HG02885 (cell line): ENCODE data around the gene ZNF75A.
"Not testable (repeated sequence)": the region's sequence is repeated elsewhere in the genome, so short reads cannot be mapped to it uniquely, and the experiment has no call there.

ENCODE experiments used
- ATAC-seq: cut with Tn5 transposase; IDR thresholded peaks from one replicate; pipeline ENCODE4 v1.9.1; 2021; ENCODE audit warnings: mild to moderate bottlenecking; ENCODE audit not compliant: unreplicated experiment, poor library complexity

The ZNF75A gene

GRCh38 chr16:3305109-3306068 is at the start of gene ZNF75A, which contains the start of gene TIGD7:
Gene ZNF75A (plus strand): TSS chr16:3305497. CDS start chr16:3308429, 2,932 bp downstream.
Gene TIGD7 (minus strand): TSS chr16:3305430. CDS start chr16:3300614, 4,816 bp downstream.
- ATAC-seq = peak; percentile 90

DNA sequence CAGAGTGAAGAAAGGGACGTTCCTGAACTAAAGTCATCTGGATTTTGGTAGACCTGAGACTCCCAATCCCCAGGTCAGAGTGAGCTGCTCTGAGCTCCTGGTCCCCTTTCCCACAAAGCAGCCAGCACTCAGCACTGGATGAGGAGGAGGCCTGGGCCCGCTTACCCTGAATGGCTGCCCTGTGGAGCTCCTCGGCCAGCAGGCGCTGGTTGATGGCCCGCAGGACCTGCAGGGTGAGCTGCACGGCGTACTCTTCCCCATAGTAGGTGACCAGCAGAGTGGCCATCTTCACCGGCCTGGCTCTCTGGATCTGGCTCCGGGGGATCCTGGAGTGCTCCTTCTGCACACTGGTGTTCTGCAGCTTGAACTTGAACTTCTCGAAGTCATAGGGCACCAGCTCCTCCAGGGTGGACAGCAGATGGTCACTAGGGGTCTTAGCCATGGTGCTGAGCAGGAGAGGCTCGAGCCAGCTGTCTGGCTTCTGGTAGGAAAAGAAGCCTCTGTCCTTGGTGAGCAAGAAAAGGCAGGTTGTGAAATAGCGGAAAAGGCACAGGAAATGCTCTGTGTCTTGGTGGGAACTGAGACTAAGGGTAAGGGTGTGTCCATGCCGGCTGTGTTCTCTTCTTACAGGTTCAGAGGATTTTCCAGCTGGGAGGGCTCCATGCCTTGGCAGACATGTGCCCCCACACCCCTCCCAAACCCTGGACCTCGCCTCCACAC is 49.0 kb upstream of the ZNF75A start, which contains the start of gene MEFV:
MEFV (minus strand) TSS at position 488 of the 720 bp plus-strand sequence; CDS start at position 442, 46 bp downstream.
- no peak for ATAC-seq

DNA sequence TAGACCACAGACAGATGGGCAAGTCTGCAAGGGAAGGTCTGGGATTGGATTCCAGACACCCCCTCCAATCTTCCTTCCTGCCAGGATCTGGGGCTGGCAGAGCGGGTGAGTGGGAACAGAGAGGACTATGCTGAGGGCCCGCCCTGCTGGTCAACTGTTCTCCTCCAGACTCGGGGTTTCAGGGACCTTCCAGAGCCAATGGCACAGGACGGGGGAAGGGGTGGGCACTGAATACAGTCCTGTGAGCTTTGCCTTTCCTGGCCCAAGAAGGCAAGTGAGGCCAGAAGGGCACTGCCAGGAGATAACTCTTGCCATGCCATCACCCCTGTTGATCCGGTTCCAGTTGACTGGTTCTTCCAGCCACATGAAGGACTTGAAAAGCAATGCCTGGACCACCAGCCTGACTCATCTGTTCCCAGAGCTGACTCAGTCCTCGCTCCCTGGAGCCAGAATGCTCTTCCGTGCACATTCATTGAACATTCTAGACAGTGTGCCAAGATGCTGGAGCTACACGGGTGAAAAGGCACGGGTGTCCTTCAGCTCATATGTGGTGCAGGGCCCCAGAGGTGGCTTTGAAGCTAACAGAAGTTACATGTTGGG is 48.3 kb upstream of the ZNF75A start:
- ATAC-seq = no peak

GRCh38 chr16:3259836-3260235 is 45.5 kb upstream of the ZNF75A start:
- ATAC-seq = no peak

GRCh38 chr16:3262517-3262916 is 42.8 kb upstream of the ZNF75A start:
- ATAC-seq = no peak

GRCh38 chr16:3264137-3265036 is 40.9 kb upstream of the ZNF75A start:
- peak; percentile 87 for ATAC-seq

DNA sequence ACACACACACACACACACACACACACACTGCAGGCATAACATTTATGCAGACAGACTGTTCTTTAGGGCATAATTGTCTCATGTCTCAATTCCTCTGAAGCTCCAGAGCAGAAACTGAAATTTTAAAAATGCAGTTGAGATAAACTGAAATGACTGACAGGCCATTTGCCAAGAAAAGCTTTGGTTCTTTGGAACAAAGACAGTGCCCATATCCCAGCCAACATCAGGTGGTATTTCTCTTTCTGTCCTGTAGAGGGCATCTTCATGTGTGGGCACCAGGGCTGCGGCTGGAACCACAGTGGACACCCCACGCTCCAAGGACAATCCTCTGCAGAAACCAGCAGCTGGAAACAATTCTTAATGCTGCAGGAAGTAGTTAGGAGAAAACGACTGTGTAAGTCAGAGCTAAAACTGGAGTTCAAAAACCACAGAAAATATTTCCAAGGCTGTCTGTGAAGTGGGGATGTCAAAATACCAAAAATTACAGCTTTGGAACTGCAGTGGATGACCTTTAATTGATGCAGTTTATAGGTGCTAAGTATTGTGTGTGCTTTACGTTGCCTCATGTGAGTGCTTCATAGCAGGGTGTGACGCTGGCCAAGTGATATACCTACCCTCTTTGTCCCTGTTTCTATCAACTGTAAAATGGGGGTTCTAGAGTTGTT is 38.3 kb upstream of the ZNF75A start:
- ATAC-seq = no peak

DNA sequence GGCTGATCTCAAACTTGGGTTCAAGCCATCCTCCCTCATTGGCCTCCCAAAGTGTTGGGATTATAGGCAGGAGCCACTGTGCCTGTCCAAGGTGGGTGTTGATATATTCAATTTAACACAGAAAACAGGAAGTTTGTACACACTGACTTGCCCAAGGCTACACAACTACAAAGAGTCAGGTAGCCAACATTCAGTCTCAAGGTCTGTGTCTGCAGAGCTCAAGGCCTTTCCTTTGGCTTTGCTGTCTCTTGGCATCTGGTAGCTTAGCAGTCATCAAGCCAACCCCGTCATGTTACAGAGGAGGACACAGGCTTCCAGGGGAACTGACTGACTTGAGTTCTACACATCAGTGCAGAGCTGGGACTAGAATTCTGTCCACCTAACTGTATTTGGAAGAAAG is 37.0 kb upstream of the ZNF75A start:
- ATAC-seq = no peak

GRCh38 chr16:3270718-3271117 is 34.6 kb upstream of the ZNF75A start:
- ATAC-seq = not testable (repeated sequence)

DNA sequence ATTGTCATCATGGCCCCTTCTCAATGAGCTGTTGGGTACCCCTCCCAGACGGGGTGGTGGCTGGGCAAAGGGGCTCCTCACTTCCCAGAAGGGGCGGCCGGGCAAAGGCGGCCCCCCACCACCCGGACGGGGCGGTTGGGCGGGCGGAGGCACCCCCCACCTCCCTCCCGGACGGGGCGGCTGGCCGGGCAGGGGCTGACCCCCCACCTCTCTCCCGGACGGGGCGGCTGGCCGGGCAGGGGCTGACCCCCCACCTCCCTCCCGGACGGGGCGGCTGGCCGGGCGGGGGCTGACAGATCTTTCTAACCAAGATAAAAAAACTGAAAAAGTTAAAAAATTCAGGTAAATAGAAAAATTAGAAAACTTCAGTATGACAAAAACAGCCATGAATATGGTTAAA is 34.0 kb upstream of the ZNF75A start:
- ATAC-seq = not testable (repeated sequence)

DNA sequence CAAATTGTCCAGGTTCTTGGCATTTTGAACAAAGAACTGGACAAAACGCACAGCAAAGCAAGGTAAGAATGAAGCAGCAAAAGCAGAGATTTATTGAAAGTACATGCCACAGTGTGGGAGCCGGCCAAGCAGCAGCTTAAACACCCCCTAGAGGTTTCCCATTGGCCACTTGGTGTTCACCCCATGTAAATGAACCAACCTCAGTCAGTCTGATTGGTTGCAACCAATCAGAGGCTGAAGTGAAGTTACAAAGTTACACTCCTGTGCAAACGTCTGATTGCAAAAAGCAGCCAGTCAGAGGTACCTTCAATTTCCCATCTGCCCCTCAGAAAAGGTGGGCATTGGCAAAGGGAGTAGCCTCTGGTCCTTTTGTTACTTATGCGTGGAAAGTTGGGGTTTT is 30.8 kb upstream of the ZNF75A start:
- no peak for ATAC-seq

GRCh38 chr16:3274947-3275346 is 30.4 kb upstream of the ZNF75A start:
- no peak for ATAC-seq

- no peak for ATAC-seq
These were observed 28.6 kb upstream of the ZNF75A start for GRCh38 chr16:3276679-3277078.

DNA sequence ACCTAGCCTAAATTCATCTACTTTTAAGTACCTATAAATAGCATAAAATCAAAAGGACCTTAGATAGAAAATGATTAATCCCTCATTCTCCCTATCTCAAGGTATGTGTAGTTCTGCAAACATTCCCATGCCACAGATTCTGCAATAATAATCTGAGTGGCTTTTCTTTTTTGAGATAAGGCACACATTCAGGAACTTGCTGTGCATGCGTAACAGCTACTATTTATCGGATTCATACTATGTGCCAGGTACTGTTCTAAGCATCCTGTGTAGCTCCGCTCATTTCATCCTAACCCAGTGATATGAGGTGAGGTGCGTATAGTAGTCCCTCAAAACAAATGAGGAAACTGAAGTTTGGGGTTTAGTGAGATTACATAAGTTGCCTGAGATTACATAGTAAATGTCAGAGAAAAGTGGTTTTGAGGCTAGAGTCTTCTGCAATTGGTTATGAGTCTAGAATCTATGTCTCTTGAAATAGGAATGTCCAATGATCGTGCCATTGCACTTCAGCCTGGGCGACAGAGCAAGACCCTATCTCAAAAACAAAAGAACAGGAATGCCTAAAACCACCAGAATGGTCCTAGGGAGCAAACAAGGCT is 24.0 kb upstream of the ZNF75A start:
- ATAC-seq = no peak

DNA sequence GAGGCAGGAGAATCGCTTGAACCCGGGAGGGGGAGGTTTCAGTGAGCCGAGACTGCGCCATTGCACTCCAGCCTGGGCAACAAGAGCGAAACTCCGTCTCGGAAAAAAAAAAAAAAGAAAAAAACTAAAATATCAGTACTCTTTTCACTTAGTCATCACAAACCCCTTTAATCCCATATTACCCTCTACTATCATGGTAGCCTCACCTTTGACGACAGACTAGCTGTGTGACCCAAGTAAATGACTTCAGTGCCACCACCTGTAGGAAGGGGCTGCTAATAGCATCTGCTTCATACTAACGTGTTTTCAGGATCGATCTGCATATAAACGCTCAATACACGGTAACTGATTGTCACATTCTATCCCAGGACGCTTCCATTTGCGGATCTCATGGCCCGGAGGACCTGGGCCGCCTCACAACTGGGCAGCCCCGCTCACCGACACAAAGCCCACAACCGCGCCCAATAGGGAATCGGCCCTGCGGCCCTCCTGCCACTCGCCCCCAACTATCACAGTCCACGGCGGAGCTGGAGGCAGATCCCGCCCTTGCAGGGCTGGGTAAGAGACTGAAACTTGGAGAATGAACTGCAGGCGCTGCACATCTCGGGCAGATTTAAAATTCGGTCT is 23.1 kb upstream of the ZNF75A start:
- peak; percentile 13 for ATAC-seq

GRCh38 chr16:3282730-3283542 is 22.4 kb upstream of the ZNF75A start, which contains the start of gene ZNF263:
Gene ZNF263 (plus strand): TSS chr16:3283491. CDS start chr16:3283819, 328 bp downstream.
- peak; percentile 80 for ATAC-seq
